ENCODE data around the gene WNT7B. TPM values are rescaled to one million over a fixed set of nuclear protein-coding genes. Genes with fewer than 3 reads are reported as not detected.

WNT7B gene
- total and polyA plus RNA-seq, 2 donors (not counting 1 experiment from before 2014, with no cell fraction given) = 0.22 to 0.67 TPM

GRCh38 chr22:45889093-45889538, 87.8 kb downstream of the WNT7B start:
- WGBS (ENCODE audit: insufficient coverage) = 84% methylated on average over 10 of the region's 10 CpGs
- ATAC-seq (ENCODE audit: low read depth) = no peak

More at GRCh38 chr22:45889093-45889538, 87.8 kb downstream of the WNT7B start:
- no peak overlapping the region for H3K4me3 ChIP-seq (ENCODE audit: control extremely low read depth in 1 of 5, extremely low read depth in 1 of 5, insufficient read depth in 1 of 5, low read depth in 2 of 5, low read length in 4 of 5)
- no peaks in the 10 kb centered on the region for H4K20me1 ChIP-seq (ENCODE audit: control insufficient read depth, insufficient read depth, low read length, poor library complexity, severe bottlenecking)
- POLR2A ChIA-PET = no interaction called here
- H3K9me3 Mint-ChIP-seq (ENCODE audit: insufficient read depth) = no peaks in the 10 kb centered on the region
- H3K9ac ChIP-seq (ENCODE audit: low read length) = no peak overlapping the region
- H3K4me1 ChIP-seq (ENCODE audit: control insufficient read depth in 2 of 2, insufficient read depth in 2 of 2, low read length in 2 of 2) = no peaks in the 10 kb centered on the region
- H3K27me3 Mint-ChIP-seq = peaks cover 15% of the 10 kb centered on the region
- H3K4me3 Mint-ChIP-seq = no peak overlapping the region
- CTCF ChIA-PET = no interaction called here
- H3K9me3 ChIP-seq (ENCODE audit: control extremely low read depth in 1 of 3, control insufficient read depth in 2 of 3, insufficient read depth in 1 of 3, low read length in 2 of 3) = peaks cover 0 to 14% (median 0%) of the 10 kb centered on the region in 3 donors
- DNase-seq = no peak
- H3K4me1 Mint-ChIP-seq = no peaks in the 10 kb centered on the region
- no peak for TF ChIP-seq CTCF (IDR thresholded peaks at IDR 0.05)
- TF ChIP-seq EZH2 (IDR thresholded peaks at IDR 0.05; ENCODE audit: borderline replicate concordance, insufficient read depth, low read depth, low read length, poor library complexity, severe bottlenecking) = no peak
- H3K27me3 ChIP-seq (replicated peaks in 1 of 4; ENCODE audit: control extremely low read depth in 1 of 4, control insufficient read depth in 3 of 4, insufficient read depth in 4 of 4, low read length in 3 of 4) = peaks cover 0 to 30% (median 2%) of the 10 kb centered on the region in 4 experiments
- H3K79me2 ChIP-seq (ENCODE audit: control insufficient read depth, insufficient read depth, low read length) = no peaks in the 10 kb centered on the region
- no peak overlapping the region for H3K27ac ChIP-seq (ENCODE audit: low read length in 2 of 2)
- no peak overlapping the region for H2AFZ ChIP-seq (ENCODE audit: insufficient read depth, low read depth, low read length, poor library complexity, severe bottlenecking)
- H3K4me2 ChIP-seq (replicated peaks; ENCODE audit: low read depth, low read length, poor library complexity, severe bottlenecking) = no peak overlapping the region
- H3K36me3 ChIP-seq (replicated peaks in 1 of 2; ENCODE audit: control extremely low read depth in 1 of 2, control insufficient read depth in 1 of 2, extremely low read depth in 1 of 2, insufficient read depth in 2 of 2, low read length in 1 of 2) = no peaks in the 10 kb centered on the region
- no peak overlapping the region for H3K27ac Mint-ChIP-seq
- intact Hi-C loops (cut with micrococcal nuclease) = no loop called here

Measured in B cell (primary cell).